Endothelial cell of umbilical vein (primary cell): ENCODE results near the gene PDE10A. TPM values are rescaled to one million over a fixed set of nuclear protein-coding genes. Genes with fewer than 3 reads are reported as not detected.
"Not testable (repeated sequence)": the region's sequence is repeated elsewhere in the genome, so short reads cannot be mapped to it uniquely, and the experiment has no call there.

Experiments used
- BruUV-seq: library from RNA; stranded (reverse); fragments of 400-500 nt; replicated peaks from 2 replicates; lab custom pipeline; 2021; lab: Mats Ljungman, UMichigan
- CTCF ChIA-PET: fragments of 300-600, 350-600 bp; sonication (Branson Sonifier 250); formaldehyde crosslinking; loops from one replicate; lab custom pipeline; 2021; ENCODE audit warnings: antibody characterized with exemption, inconsistent platforms; lab: Charles Lee
- POLR2A ChIA-PET: fragments of 300-600, 350-600 bp; sonication (Branson Sonifier 250); formaldehyde crosslinking; loops from one replicate; lab custom pipeline; 2021; ENCODE audit warnings: antibody characterized with exemption, inconsistent platforms; lab: Charles Lee
- DNase-seq: peaks from one replicate; pipeline ENCODE4 v3.0.0-alpha.2; 2011; ENCODE audit warnings: low read depth, low spot score
- FAIRE-seq: peaks from 2 replicates; lab custom pipeline; 2011; peaks lifted over from hg19 to GRCh38; lab: Jason Lieb, UNC
- H2AFZ ChIP-seq: 2 replicates; pipeline ENCODE4 v1.6.0; 2012; ENCODE audit warnings: low read depth, low read length, control low read depth, inconsistent platforms
- H3K27ac ChIP-seq: 2 replicates; pipeline ENCODE4 v1.5.1; 2011; ENCODE audit warnings: low read depth, mild to moderate bottlenecking, control low read depth, low read length, moderate library complexity; ENCODE audit not compliant: insufficient read depth
- H3K27me3 ChIP-seq, 2 experiments: 2 replicates each; pipeline versions ENCODE4 v1.6.0 to v1.6.1; 2011; ENCODE audit warnings: low read length in 2 of 2, mixed read lengths in 1 of 2; ENCODE audit not compliant: control insufficient read depth in 2 of 2, insufficient read depth in 2 of 2
- H3K36me3 ChIP-seq, 2 experiments: 2 replicates in 1 of 2; 3 replicates in 1 of 2; pipeline ENCODE4 v1.5.1; 2011; ENCODE audit warnings: low read length in 2 of 2, mild to moderate bottlenecking in 1 of 2, moderate library complexity in 1 of 2; ENCODE audit not compliant: control insufficient read depth in 2 of 2, insufficient read depth in 2 of 2; ENCODE audit errors: extremely low read depth in 1 of 2
- H3K4me1 ChIP-seq: 3 replicates; pipeline ENCODE4 v1.5.1; 2011; ENCODE audit warnings: mild to moderate bottlenecking, low read length; ENCODE audit not compliant: control insufficient read depth, insufficient read depth; ENCODE audit errors: extremely low read depth
- H3K4me2 ChIP-seq: 2 replicates; pipeline ENCODE4 v1.6.1; 2011; ENCODE audit warnings: low read length, control low read depth, mixed read lengths; ENCODE audit not compliant: insufficient read depth
- H3K4me3 ChIP-seq, 3 experiments: fragments of 200-600 bp in 1 of 3; sonication (generic), shearing (Covaris generic) in 1 of 3; replicated peaks in 1 of 3; 2 replicates each; pipeline ENCODE4 v1.5.1; 2011 to 2016; ENCODE audit warnings: control low read depth in 3 of 3, low read length in 3 of 3, mild to moderate bottlenecking in 2 of 3, inconsistent platforms in 1 of 3, low read depth in 1 of 3, moderate library complexity in 1 of 3; ENCODE audit not compliant: insufficient read depth in 1 of 3
- H3K79me2 ChIP-seq: 2 replicates; pipeline ENCODE4 v1.6.0; 2012; ENCODE audit warnings: low read length, inconsistent platforms; ENCODE audit not compliant: control insufficient read depth, insufficient read depth
- H3K9ac ChIP-seq: replicated peaks from 2 replicates; pipeline ENCODE3; 2011; ENCODE audit warnings: low read length, control low read depth; ENCODE audit not compliant: insufficient read depth; ENCODE audit errors: extremely low read depth
- H3K9me1 ChIP-seq: replicated peaks from 3 replicates; pipeline ENCODE4 v1.6.0; 2011; ENCODE audit warnings: mild to moderate bottlenecking, low read length; ENCODE audit not compliant: control insufficient read depth, insufficient read depth; ENCODE audit errors: extremely low read depth
- H3K9me3 ChIP-seq: replicated peaks from 2 replicates; pipeline ENCODE4 v1.5.1; 2012; ENCODE audit warnings: low read length, inconsistent platforms; ENCODE audit not compliant: control insufficient read depth, insufficient read depth
- H4K20me1 ChIP-seq: replicated peaks from 2 replicates; pipeline ENCODE3; 2011; ENCODE audit warnings: mild to moderate bottlenecking, low read length; ENCODE audit not compliant: control insufficient read depth, insufficient read depth; ENCODE audit errors: extremely low read depth
- CTCF ChIP-seq, 2 donors: IDR thresholded peaks; 1 replicate in 1 of 2; 2 replicates in 1 of 2; pipeline ENCODE4 v1.5.1; 2011; ENCODE audit warnings: low read length in 2 of 2, mild to moderate bottlenecking in 2 of 2, moderate library complexity in 2 of 2, control low read depth in 1 of 2, inconsistent platforms in 1 of 2, low read depth in 1 of 2; ENCODE audit not compliant: insufficient read depth in 1 of 2; ENCODE audit errors: extremely low read depth in 1 of 2
- FOS ChIP-seq: IDR thresholded peaks from 2 replicates; pipeline ENCODE4 v1.6.1; 2011; ENCODE audit warnings: mild to moderate bottlenecking, low read length, moderate library complexity, borderline replicate concordance; ENCODE audit not compliant: insufficient read depth
- GATA2 ChIP-seq: IDR thresholded peaks from 2 replicates; pipeline ENCODE4 v1.7.0; 2011; ENCODE audit warnings: low read depth, mild to moderate bottlenecking, moderate library complexity, mixed read lengths, low read length; ENCODE audit not compliant: insufficient read length, insufficient read depth
- JUN ChIP-seq: IDR thresholded peaks from 2 replicates; pipeline ENCODE4 v1.6.1; 2011; ENCODE audit warnings: borderline replicate concordance, low read depth; ENCODE audit not compliant: insufficient read length, insufficient read depth
- MYC ChIP-seq: IDR thresholded peaks from one replicate; pipeline ENCODE4 v1.6.1; 2011; ENCODE audit warnings: mild to moderate bottlenecking, low read depth, low read length
- POLR2A ChIP-seq: IDR thresholded peaks from 2 replicates; pipeline ENCODE4 v1.6.1; 2012; ENCODE audit warnings: low read depth, mild to moderate bottlenecking, control low read depth, low read length
- POLR2AphosphoS5 ChIP-seq: IDR thresholded peaks from 2 replicates; pipeline ENCODE4 v1.6.1; 2012; ENCODE audit warnings: low read depth, mild to moderate bottlenecking, control low read depth, low read length, moderate library complexity; ENCODE audit not compliant: insufficient read depth
- dilution Hi-C: fragments of 300-500 bp; cut with MboI; formaldehyde crosslinking; loops from one replicate; pipeline ENCODE4 v1.15.0; 2019; ENCODE audit warnings: low sequenced_read_pairs; ENCODE audit not compliant: extremely low pct_ligation_motif_present
- intact Hi-C: fragments of 100-400 bp; cut with micrococcal nuclease; formaldehyde crosslinking; loops from one replicate; pipeline ENCODE4 v1.10.0; 2022
- polyA plus RNA-seq, 4 experiments: library from polyadenylated mRNA; depleted of rRNA in 3 of 4; stranded (reverse) in 3 of 4; unstranded in 1 of 4; fragments of >200 nt; gene quantifications; 2 replicates each; pipeline versions ENCODE4 v1.2.1 to v1.2.3, GENCODE V29; 2011 to 2012; ENCODE audit warnings: missing spikeins in 1 of 4
- total RNA-seq: library from RNA; stranded (reverse); gene quantifications from 2 replicates; pipeline ENCODE4 v1.2.3, GENCODE V29; 2021
- TF ChIP-seq, protein P1 (sequence below): IDR thresholded peaks from 2 replicates; pipeline ENCODE4 v1.6.1; 2011; ENCODE audit not compliant: insufficient read depth, insufficient read length

The PDE10A gene
- total and polyA plus RNA-seq, 2 donors (not counting 3 experiments of a cell fraction or from before 2014, with no cell fraction given) = 0.86 to 2.9 TPM

- no peak overlapping the region for H3K9ac ChIP-seq
- FAIRE-seq = no peak
- TF ChIP-seq JUN (no peak), CTCF (IDR thresholded peaks at IDR 0.05; ENCODE audit: extremely low read depth in 1 of 2, insufficient read depth in 1 of 2, low read depth in 1 of 2, low read length in 2 of 2) (no peak), POLR2AphosphoS5 (no peak), POLR2A (no peak), FOS (no peak), GATA2 (no peak), MYC (no peak)
- TF ChIP-seq, protein P1, sequence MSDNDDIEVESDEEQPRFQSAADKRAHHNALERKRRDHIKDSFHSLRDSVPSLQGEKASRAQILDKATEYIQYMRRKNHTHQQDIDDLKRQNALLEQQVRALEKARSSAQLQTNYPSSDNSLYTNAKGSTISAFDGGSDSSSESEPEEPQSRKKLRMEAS = no peak
- H3K9me3 ChIP-seq = no peaks in the 10 kb centered on the region
- H2AFZ ChIP-seq = no peak overlapping the region
- H3K4me3 ChIP-seq = no peak overlapping the region
- intact Hi-C loops = no loop called here
- no TSS peak for BruUV-seq
- no peaks in the 10 kb centered on the region for H3K9me1 ChIP-seq
- CTCF ChIA-PET = interaction anchor here (1.0 kb wide), 1 partner anchor 63 kb away, joined by 3 read pairs; no protein-coding TSS in a partner anchor
- H3K27me3 ChIP-seq = no peaks in the 10 kb centered on the region
- DNase-seq = no peak
- no peaks in the 10 kb centered on the region for H3K79me2 ChIP-seq
- no peak overlapping the region for H3K4me2 ChIP-seq
- no peak overlapping the region for H3K27ac ChIP-seq
- no peaks in the 10 kb centered on the region for H3K4me1 ChIP-seq
- H4K20me1 ChIP-seq = no peaks in the 10 kb centered on the region
- dilution Hi-C loops = no loop called here
- H3K36me3 ChIP-seq = no peaks in the 10 kb centered on the region
- POLR2A ChIA-PET = no interaction called here
Observed at GRCh38 chr6:165594584-165595333, 68.3 kb downstream of the PDE10A start.

DNA sequence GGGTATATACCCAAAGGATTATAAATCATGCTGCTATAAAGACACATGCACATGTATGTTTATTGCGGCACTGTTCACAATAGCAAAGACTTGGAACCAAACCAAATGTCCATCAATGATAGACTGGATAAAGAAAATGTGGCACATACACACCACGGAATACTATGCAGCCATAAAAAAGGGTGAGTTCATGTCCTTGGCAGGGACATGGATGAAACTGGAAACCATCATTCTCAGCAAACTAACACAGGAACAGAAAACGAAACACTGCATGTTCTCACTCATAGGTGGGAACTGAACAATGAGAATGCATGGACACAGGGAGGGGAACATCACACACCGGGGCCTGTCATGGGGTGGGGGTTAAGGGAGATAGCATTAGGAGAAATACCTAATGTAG, 70.1 kb downstream of the PDE10A start:
- H3K9me3 ChIP-seq, H3K27ac ChIP-seq, FAIRE-seq, DNase-seq, intact Hi-C loops, dilution Hi-C loops, H3K79me2 ChIP-seq, H3K4me3 ChIP-seq, H3K9ac ChIP-seq, BruUV-seq, CTCF ChIA-PET, POLR2A ChIA-PET, H4K20me1 ChIP-seq, H3K4me2 ChIP-seq, H2AFZ ChIP-seq, H3K4me1 ChIP-seq, H3K36me3 ChIP-seq, H3K9me1 ChIP-seq, H3K27me3 ChIP-seq: not testable (repeated sequence)
